ENCODE measurements around the gene IRX3.

The IRX3 gene

DNA sequence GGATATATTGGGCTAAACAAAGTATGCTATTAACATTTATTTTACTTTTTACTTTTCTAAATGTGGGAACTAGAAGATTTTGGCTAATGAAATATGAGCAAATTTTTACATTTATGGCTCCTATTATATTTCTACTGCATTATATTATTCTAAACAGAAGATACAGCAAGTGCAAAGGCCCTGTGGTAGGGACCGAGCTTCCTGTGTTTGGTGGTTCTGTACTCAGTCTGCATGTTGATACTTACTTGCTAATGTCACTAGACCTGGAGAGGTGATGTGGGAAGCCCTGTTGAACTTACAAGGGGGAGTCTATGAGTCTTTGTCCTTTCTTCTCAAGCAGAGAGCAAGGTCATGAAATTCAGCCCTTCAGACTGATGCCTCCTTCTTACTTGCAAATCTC is 10.0 kb upstream of the IRX3 start:
- no peaks in the 10 kb centered on the region for H3K4me1 ChIP-seq
- H3K36me3 ChIP-seq (ENCODE audit: control insufficient read depth, insufficient read depth, low read length), result no peaks in the 10 kb centered on the region
- H3K27ac ChIP-seq, result no peak overlapping the region
- no peaks in the 10 kb centered on the region for H3K27me3 ChIP-seq (ENCODE audit: control insufficient read depth, insufficient read depth, low read length)
- H3K9me3 ChIP-seq (ENCODE audit: control insufficient read depth, low read length), result no peaks in the 10 kb centered on the region
- no peak overlapping the region for H3K4me3 ChIP-seq (ENCODE audit: low read depth, low read length)
- no peak overlapping the region for H3K4me2 ChIP-seq (ENCODE audit: low read length)
- no peaks in the 10 kb centered on the region for H3K79me2 ChIP-seq
- TF ChIP-seq, protein P1, sequence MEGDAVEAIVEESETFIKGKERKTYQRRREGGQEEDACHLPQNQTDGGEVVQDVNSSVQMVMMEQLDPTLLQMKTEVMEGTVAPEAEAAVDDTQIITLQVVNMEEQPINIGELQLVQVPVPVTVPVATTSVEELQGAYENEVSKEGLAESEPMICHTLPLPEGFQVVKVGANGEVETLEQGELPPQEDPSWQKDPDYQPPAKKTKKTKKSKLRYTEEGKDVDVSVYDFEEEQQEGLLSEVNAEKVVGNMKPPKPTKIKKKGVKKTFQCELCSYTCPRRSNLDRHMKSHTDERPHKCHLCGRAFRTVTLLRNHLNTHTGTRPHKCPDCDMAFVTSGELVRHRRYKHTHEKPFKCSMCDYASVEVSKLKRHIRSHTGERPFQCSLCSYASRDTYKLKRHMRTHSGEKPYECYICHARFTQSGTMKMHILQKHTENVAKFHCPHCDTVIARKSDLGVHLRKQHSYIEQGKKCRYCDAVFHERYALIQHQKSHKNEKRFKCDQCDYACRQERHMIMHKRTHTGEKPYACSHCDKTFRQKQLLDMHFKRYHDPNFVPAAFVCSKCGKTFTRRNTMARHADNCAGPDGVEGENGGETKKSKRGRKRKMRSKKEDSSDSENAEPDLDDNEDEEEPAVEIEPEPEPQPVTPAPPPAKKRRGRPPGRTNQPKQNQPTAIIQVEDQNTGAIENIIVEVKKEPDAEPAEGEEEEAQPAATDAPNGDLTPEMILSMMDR (IDR thresholded peaks at IDR 0.05), result no peak
- no peak overlapping the region for H2AFZ ChIP-seq
- no peak overlapping the region for H3K9ac ChIP-seq

DNA sequence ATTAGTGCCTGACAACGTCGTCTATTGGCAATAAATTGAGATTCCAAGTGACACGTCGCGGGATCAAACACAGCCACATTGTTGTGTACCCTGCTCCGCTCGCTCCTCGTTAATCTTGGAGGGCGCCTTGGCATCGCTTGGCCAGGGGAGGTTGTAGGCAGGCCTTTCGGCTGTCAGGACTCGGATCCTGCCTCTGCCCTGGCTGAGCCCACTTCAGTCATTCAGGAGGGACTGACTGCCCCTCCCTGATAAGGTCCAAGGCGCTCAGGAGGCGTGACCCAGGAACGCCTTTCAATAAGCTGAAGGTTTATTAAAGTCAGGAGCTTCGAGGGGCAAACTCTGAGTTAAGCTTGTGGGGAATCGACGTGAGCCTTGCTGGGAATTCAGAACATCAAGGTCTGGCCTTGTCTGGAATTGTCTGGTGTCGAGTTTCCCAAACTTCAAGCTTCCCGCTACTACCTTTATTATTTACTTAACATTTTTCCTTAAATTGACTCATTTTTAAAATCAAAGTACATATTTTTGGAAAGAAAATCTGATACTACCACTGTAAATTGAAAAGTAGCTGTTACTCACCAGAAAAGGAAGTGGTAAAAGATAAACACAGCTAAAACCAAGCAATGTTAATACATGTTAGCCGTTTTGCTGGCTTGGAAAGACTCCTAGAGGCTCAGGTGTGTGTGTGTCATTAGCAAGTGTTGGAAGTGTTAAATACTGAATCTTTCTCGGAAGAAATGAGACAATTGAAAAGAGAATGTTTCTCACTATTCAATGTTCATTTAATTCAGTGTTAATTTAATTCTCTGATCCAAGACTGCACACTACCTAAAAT is 5.3 kb upstream of the IRX3 start:
- H3K27me3 ChIP-seq (ENCODE audit: control insufficient read depth, insufficient read depth, low read length), result no peaks in the 10 kb centered on the region
- H2AFZ ChIP-seq, result no peak overlapping the region
- H3K36me3 ChIP-seq (ENCODE audit: control insufficient read depth, insufficient read depth, low read length), result no peaks in the 10 kb centered on the region
- no peaks in the 10 kb centered on the region for H3K9me3 ChIP-seq (ENCODE audit: control insufficient read depth, low read length)
- TF ChIP-seq, protein P1 (IDR thresholded peaks at IDR 0.05), result no peak
- no peaks in the 10 kb centered on the region for H3K4me1 ChIP-seq
- H3K79me2 ChIP-seq, result no peaks in the 10 kb centered on the region
- no peak overlapping the region for H3K4me3 ChIP-seq (ENCODE audit: low read depth, low read length)
- no peak overlapping the region for H3K9ac ChIP-seq
- H3K27ac ChIP-seq, result no peak overlapping the region
- no peak overlapping the region for H3K4me2 ChIP-seq (ENCODE audit: low read length)

DNA sequence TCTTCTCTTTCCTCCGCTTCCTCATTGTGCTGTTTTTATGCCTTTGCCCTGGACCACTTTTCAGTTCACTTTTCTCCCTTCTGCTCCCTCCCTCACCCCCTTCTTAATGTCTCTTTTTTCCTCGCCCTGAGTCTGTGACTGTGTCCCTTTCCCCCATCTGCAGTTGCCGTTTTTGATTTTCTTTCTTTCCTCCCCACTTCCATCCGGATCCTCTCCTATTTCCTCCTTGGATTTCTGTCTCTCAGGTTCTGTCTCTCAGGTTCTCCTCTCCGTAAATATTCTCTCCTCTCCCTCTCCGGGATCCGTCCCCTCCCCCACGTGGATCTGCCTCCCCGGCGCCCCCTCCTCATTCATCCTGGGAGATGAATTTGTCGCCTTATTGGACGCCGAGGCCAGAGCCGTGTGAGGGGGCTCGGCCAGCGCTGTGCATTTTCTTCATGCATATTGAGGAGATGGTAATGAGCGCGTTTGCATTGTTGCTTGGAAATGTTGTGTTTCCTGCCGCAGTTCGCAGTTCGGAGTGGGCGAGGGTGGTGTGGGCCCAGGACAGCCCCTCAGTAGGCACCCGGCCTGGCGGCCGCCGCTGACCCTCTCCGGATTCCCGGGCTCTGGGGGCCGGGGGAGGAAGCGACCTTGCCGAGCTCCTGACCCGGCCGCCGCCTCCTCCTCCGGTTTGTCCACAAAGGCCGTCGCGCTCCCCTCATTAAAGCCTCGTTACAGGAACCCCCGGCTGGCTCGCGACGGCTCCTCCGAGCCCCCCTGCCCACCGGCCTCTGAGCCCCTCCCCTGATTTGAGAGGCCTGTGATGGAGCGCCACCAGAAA is 4.5 kb upstream of the IRX3 start:
- H3K4me3 ChIP-seq (ENCODE audit: low read depth, low read length), result no peak overlapping the region
- H3K4me1 ChIP-seq, result no peaks in the 10 kb centered on the region
- H3K27me3 ChIP-seq (ENCODE audit: control insufficient read depth, insufficient read depth, low read length), result no peaks in the 10 kb centered on the region
- no peak overlapping the region for H3K9ac ChIP-seq
- H3K4me2 ChIP-seq (ENCODE audit: low read length), result no peak overlapping the region
- no peaks in the 10 kb centered on the region for H3K36me3 ChIP-seq (ENCODE audit: control insufficient read depth, insufficient read depth, low read length)
- no peak overlapping the region for H3K27ac ChIP-seq
- TF ChIP-seq, protein P1 (IDR thresholded peaks at IDR 0.05), result no peak
- no peaks in the 10 kb centered on the region for H3K79me2 ChIP-seq
- no peaks in the 10 kb centered on the region for H3K9me3 ChIP-seq (ENCODE audit: control insufficient read depth, low read length)
- H2AFZ ChIP-seq, result no peak overlapping the region

DNA sequence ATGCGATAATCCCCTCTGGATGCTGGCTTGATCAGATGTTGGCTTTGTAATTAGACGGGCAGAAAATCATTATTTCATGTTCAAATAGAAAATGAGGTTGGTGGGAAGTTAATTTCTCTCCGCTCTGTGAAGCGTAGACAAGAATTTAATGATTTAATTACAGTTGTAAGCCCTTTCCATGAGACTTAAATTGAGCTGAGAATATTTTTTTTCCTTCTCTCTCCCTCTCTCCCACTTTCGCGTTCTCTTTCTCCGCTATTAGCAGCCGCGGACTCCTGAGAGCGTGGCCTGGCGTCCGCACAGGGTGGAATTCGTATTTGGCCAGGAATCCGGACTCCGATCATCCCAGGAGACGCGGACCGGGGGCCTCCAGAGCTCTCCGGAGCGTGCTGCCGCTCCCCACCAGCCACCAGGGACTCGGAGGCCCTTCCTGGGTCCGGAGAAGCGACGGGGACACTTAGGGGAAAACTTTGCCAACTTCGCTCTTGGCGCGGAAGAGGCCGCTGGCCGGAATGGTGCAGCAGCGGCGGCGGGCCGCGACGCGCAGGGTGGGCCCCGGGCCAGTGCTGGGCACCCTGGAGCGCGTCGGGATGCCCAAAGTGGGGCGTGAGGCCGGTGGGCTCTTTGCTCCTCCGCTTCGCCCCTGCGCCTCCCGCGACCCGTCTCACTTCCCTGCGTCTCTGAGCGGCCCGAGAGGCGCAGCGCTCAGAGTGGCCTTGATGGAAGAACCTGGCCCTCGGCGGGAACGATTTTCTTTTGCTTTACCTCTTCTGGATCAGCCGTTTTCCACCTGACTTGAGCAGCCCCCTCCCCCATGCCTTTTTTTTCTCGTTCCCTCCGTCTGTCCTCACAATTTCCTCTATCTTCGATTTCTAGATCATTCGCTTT is 3.6 kb upstream of the IRX3 start:
- no peaks in the 10 kb centered on the region for H3K4me1 ChIP-seq
- no peak overlapping the region for H3K27ac ChIP-seq
- no peak overlapping the region for H3K4me2 ChIP-seq (ENCODE audit: low read length)
- no peaks in the 10 kb centered on the region for H3K27me3 ChIP-seq (ENCODE audit: control insufficient read depth, insufficient read depth, low read length)
- no peak overlapping the region for H2AFZ ChIP-seq
- no peak overlapping the region for H3K9ac ChIP-seq
- TF ChIP-seq, protein P1 (IDR thresholded peaks at IDR 0.05), result no peak
- no peak overlapping the region for H3K4me3 ChIP-seq (ENCODE audit: low read depth, low read length)
- H3K36me3 ChIP-seq (ENCODE audit: control insufficient read depth, insufficient read depth, low read length), result no peaks in the 10 kb centered on the region
- H3K9me3 ChIP-seq (ENCODE audit: control insufficient read depth, low read length), result no peaks in the 10 kb centered on the region
- H3K79me2 ChIP-seq, result no peaks in the 10 kb centered on the region

All from parathyroid adenoma (tissue), 2 donors.